ENCODE results near the gene HDAC9.

- no peak for TF ChIP-seq EZH2phosphoT487 (IDR thresholded peaks at IDR 0.05; ENCODE audit: low read depth, severe bottlenecking, unreplicated experiment)
- no peak for TF ChIP-seq CTCF (IDR thresholded peaks at IDR 0.05; ENCODE audit: poor library complexity)
- no peak for TF ChIP-seq EZH2 (IDR thresholded peaks at IDR 0.05; ENCODE audit: borderline replicate concordance)
Measured at GRCh38 chr7:18754766-18755165, 259.2 kb downstream of the HDAC9 start.

Data from hepatocyte (in vitro differentiated cells).